SJCRH30 (cell line): ENCODE measurements around the gene SLC7A8. TPM values are rescaled to one million over a fixed set of nuclear protein-coding genes. Genes with fewer than 3 reads are reported as not detected.

Experiments
- DNase-seq, 2 experiments: peaks; one replicate each; pipeline ENCODE4 v3.0.0-alpha.2; 2015 to 2020
- H3K27ac ChIP-seq: fragments of 250-450 bp; sonication (Bioruptor Pico); 2 replicates; pipeline ENCODE4 v1.5.1; 2020; ENCODE audit warnings: mild to moderate bottlenecking, moderate library complexity
- H3K27me3 ChIP-seq: fragments of 250-450 bp; sonication (Bioruptor Pico); 2 replicates; pipeline ENCODE4 v1.5.1; 2020; ENCODE audit warnings: mild to moderate bottlenecking, moderate library complexity
- H3K36me3 ChIP-seq: fragments of 250-450 bp; sonication (Bioruptor Pico); 2 replicates; pipeline ENCODE4 v1.5.1; 2020; ENCODE audit warnings: mild to moderate bottlenecking, moderate library complexity
- H3K4me1 ChIP-seq: fragments of 250-450 bp; sonication (Bioruptor Pico); 2 replicates; pipeline ENCODE4 v1.5.1; 2020; ENCODE audit warnings: mild to moderate bottlenecking, moderate library complexity
- H3K4me3 ChIP-seq: fragments of 250-450 bp; sonication (Bioruptor Pico); 2 replicates; pipeline ENCODE4 v1.5.1; 2020; ENCODE audit warnings: mild to moderate bottlenecking, moderate library complexity
- H3K9me3 ChIP-seq: fragments of 250-450 bp; sonication (Bioruptor Pico); replicated peaks from 2 replicates; pipeline ENCODE4 v1.5.1; 2020; ENCODE audit warnings: mild to moderate bottlenecking, moderate library complexity
- total RNA-seq: library from RNA; depleted of rRNA; stranded (reverse); fragments of >200 nt; shearing (Covaris generic); gene quantifications from 2 replicates; pipeline ENCODE4 v1.2.3, GENCODE V29; 2014

SLC7A8 gene
- total RNA-seq, 1 experiment from 2014 or later: 0.04 TPM

- no peaks in the 10 kb centered on the region for H3K9me3 ChIP-seq
- peaks cover 10% of the 10 kb centered on the region; the same call in 1 of the 2 replicates for H3K4me1 ChIP-seq
- H3K4me3 ChIP-seq: no peak overlapping the region
- no peak overlapping the region for H3K27ac ChIP-seq
- H3K27me3 ChIP-seq: peaks cover 9% of the 10 kb centered on the region; the same call in 1 of the 2 replicates
- H3K36me3 ChIP-seq: no peaks in the 10 kb centered on the region
- no peak for DNase-seq
These were observed 43.6 kb downstream of the SLC7A8 start for GRCh38 chr14:23139874-23140273.

DNA sequence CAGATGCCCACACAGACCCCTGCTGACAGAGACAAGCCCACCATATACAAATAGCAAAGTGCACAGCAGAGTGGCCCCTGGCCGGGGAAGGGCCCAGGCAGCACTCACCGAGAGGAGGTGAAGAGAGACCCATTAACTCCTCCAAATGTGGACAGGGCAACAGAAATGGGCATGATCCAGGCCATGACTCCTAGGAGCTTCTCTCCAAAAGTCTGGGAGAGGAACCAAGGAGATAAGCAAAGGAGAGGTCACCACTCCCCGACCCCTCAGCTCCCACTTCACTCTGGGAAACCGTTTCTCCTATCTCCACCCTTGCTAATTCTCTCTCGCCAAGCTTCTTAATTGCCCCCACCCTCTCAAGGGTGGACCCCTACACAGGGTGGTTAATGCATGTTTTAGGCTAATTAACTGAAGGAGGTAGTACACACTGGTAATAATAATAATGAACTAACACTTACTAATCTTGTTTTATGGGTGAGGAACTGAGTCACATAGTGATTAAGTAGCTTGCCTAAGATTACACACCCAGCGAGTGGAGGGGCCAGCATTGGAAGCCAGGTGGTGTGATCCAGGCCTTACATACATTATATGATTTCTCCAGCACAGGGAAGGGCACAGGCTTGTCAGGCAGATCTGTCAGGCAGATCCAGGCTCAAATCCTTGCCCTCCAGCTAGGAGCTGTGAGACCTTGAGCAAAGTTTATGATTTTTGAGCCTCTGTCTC, 45.5 kb downstream of the SLC7A8 start:
- H3K4me3 ChIP-seq: no peak overlapping the region

GRCh38 chr14:23137192-23137812, 46.2 kb downstream of the SLC7A8 start:
- DNase-seq: no peak
- no peak overlapping the region for H3K4me3 ChIP-seq
- no peaks in the 10 kb centered on the region for H3K9me3 ChIP-seq
- H3K4me1 ChIP-seq: peaks cover 10% of the 10 kb centered on the region; the same call in 1 of the 2 replicates
- H3K36me3 ChIP-seq: no peaks in the 10 kb centered on the region
- H3K27me3 ChIP-seq: peaks cover 9% of the 10 kb centered on the region; the same call in 1 of the 2 replicates
- no peak overlapping the region for H3K27ac ChIP-seq

More for the DNA sequence above, 45.5 kb downstream of the SLC7A8 start:
- Histone ChIP-seq H3K9me3 (no peaks in the 10 kb centered on the region), H3K27me3 (peaks cover 9% of the 10 kb centered on the region; the same call in 1 of the 2 replicates), H3K27ac (no peak overlapping the region), H3K36me3 (no peaks in the 10 kb centered on the region), H3K4me1 (peaks cover 10% of the 10 kb centered on the region; the same call in 1 of the 2 replicates)
- no peak for DNase-seq

GRCh38 chr14:23136566-23137133, 46.8 kb downstream of the SLC7A8 start:
- H3K36me3 ChIP-seq: no peaks in the 10 kb centered on the region
- H3K4me3 ChIP-seq: no peak overlapping the region
- H3K9me3 ChIP-seq: no peaks in the 10 kb centered on the region
- H3K27me3 ChIP-seq: peaks cover 9% of the 10 kb centered on the region; the same call in 1 of the 2 replicates
- H3K4me1 ChIP-seq: peaks cover 5% of the 10 kb centered on the region; the same call in 1 of the 2 replicates
- no peak overlapping the region for H3K27ac ChIP-seq
- DNase-seq: no peak

GRCh38 chr14:23132970-23133369, 50.5 kb downstream of the SLC7A8 start:
- no peak overlapping the region for H3K4me3 ChIP-seq
- no peaks in the 10 kb centered on the region for H3K9me3 ChIP-seq
- DNase-seq: no peak
- H3K27me3 ChIP-seq: peaks cover 18% of the 10 kb centered on the region
- no peaks in the 10 kb centered on the region for H3K4me1 ChIP-seq
- H3K36me3 ChIP-seq: no peaks in the 10 kb centered on the region
- no peak overlapping the region for H3K27ac ChIP-seq

DNA sequence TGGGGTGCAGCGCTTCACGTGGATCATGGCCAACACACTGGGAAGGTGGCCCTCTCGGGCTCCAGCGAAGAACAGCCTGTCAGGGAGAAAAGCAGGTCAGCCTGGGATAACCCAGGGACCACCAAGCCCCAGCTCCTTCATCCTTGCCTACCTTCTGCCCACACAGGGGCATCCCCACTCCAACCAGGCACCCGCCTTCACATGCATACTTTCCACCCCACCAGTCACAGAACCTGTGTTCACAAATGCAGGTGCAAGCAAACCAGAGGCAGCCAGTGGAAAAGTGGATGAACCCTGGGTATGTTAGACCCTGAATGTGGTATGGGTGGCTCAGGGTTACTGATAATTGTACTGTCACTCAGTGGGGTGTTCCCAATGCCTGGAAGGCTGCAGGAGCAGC, 52.0 kb downstream of the SLC7A8 start:
- DNase-seq: no peak
- Histone ChIP-seq H3K9me3 (no peaks in the 10 kb centered on the region), H3K27me3 (peaks cover 28% of the 10 kb centered on the region)

DNA sequence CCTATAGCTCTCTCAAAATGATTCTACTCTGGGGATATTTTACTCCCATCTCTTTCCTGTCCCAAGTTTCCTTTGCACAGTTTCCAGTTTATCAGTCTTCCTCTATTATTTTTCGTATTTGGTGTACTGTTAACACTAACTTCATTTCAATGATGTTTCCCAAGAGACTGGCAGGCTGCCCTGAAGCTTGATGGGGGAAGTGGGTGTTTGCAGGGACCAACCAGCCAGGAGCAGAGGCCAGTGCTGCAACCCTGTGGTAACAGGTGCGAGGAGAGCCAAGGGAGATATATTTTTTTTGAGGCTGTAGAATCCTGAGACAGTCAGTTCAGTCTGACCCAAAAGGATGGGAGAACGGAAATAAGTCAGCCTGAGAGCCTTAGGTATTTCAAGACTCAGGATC, 52.6 kb downstream of the SLC7A8 start:
- H3K36me3 ChIP-seq: no peaks in the 10 kb centered on the region
- no peaks in the 10 kb centered on the region for H3K9me3 ChIP-seq
- H3K27me3 ChIP-seq: peaks cover 21% of the 10 kb centered on the region
- DNase-seq: no peak
- H3K27ac ChIP-seq: no peak overlapping the region
- no peaks in the 10 kb centered on the region for H3K4me1 ChIP-seq
- no peak overlapping the region for H3K4me3 ChIP-seq

More for the DNA sequence above, 52.0 kb downstream of the SLC7A8 start:
- Histone ChIP-seq H3K36me3 (no peaks in the 10 kb centered on the region), H3K4me1 (no peaks in the 10 kb centered on the region), H3K4me3 (no peak overlapping the region), H3K27ac (no peak overlapping the region)

DNA sequence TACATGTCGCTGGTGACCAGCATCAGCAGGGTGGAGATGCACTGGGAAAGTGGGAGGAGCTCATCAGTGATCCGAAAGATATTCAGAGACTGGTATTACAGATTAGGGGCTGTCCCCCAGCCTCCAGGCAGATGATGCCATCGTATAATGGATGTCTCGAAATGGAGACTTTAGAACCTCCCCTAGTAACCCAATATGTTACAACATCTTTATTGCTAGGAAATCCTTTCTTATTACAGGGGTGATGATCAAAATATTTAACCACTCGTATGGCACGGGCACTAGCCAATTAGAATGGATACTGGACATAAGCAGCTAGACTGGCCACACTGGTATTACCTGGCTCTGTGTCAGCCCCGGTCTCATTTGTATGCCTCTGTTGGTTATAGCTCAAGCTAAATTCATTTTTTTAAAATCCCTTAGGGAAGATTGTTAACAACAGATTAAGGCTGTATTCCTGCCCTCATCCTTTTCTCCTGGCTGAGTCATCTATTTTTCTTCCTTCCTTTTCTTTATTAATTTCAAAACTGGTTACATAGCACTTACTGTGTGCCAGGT, 53.6 kb downstream of the SLC7A8 start:
- no peak for DNase-seq
- H3K4me1 ChIP-seq: no peaks in the 10 kb centered on the region
- no peak overlapping the region for H3K27ac ChIP-seq
- H3K36me3 ChIP-seq: no peaks in the 10 kb centered on the region
- H3K9me3 ChIP-seq: no peaks in the 10 kb centered on the region
- H3K4me3 ChIP-seq: no peak overlapping the region
- H3K27me3 ChIP-seq: peaks cover 21% of the 10 kb centered on the region

DNA sequence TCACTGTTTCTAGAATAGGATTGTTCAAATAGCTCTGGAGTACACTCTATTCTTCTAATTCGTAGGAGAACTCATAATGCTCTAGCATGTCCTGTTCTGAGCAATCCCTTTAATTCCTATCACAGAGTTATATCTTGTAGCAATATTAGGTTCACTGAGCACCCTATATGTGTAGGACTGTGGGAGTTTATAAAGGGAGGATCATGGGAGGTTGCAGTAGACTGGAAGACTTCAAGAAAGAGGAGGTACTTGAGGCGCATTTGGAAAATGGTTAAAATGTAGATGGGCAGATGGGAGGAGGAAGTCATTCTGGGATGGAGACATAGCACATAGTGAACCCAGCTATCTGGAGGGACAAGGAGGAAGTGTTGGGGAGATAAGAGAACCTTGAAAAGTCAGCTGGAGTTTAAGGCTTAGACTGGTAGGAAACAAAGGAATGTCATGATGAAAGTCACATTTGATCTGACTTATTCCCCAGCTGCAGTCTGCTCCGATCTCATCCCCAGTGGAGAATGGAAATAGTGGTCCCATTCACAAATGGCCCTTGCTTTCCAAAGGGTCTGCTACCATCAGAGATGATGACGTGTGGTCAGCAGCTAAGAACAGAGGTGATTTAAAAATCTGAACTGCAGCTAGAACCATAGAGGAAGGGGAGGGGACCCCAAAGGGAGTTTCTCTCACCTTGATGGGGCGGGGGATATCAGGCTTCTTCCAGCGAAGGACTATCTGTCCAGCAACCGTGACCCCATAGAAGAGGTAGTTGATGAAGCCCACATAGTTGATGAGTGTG, 54.3 kb downstream of the SLC7A8 start:
- H3K4me1 ChIP-seq: no peaks in the 10 kb centered on the region
- H3K4me3 ChIP-seq: no peak overlapping the region
- H3K27ac ChIP-seq: no peak overlapping the region
- DNase-seq: no peak
- H3K36me3 ChIP-seq: no peaks in the 10 kb centered on the region
- peaks cover 21% of the 10 kb centered on the region for H3K27me3 ChIP-seq
- H3K9me3 ChIP-seq: no peaks in the 10 kb centered on the region

DNA sequence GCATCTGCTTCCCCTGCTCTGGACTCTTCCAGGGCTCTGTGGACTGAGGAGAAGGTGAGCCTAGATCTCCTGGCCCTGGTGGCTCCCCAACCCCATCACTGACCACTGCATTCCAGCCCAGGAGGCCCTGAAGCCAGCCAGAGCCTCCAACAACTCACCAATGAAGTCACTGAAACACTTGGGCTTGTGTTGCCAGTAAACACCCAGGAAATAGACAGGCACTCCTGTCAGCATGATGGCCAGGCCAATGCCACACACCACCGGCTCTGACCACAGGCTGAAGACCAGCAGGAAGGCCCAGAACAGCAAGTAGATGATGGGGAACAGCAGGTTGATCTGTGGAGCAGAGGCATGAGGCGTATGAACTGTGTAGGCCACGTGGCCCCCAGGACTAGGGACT, 55.6 kb downstream of the SLC7A8 start:
- no peaks in the 10 kb centered on the region for H3K9me3 ChIP-seq
- H3K27me3 ChIP-seq: peaks cover 21% of the 10 kb centered on the region
- H3K36me3 ChIP-seq: no peaks in the 10 kb centered on the region

GRCh38 chr14:23126548-23127278, 56.7 kb downstream of the SLC7A8 start:
- Histone ChIP-seq H3K27ac (no peak overlapping the region), H3K9me3 (no peaks in the 10 kb centered on the region), H3K27me3 (peaks cover 21% of the 10 kb centered on the region), H3K36me3 (no peaks in the 10 kb centered on the region), H3K4me1 (peaks cover 6% of the 10 kb centered on the region; the same call in 1 of the 2 replicates), H3K4me3 (no peak overlapping the region)
- no peak for DNase-seq

More for the DNA sequence above, 55.6 kb downstream of the SLC7A8 start:
- Histone ChIP-seq H3K27ac (no peak overlapping the region), H3K4me3 (no peak overlapping the region), H3K4me1 (peaks cover 5% of the 10 kb centered on the region; the same call in 1 of the 2 replicates)
- no peak for DNase-seq

- Histone ChIP-seq H3K27me3 (peaks cover 21% of the 10 kb centered on the region), H3K36me3 (no peaks in the 10 kb centered on the region), H3K4me3 (no peak overlapping the region), H3K27ac (no peak overlapping the region), H3K9me3 (no peaks in the 10 kb centered on the region), H3K4me1 (peaks cover 6% of the 10 kb centered on the region; the same call in 1 of the 2 replicates)
- no peak for DNase-seq
These were observed 57.4 kb downstream of the SLC7A8 start for GRCh38 chr14:23125933-23126524.

DNA sequence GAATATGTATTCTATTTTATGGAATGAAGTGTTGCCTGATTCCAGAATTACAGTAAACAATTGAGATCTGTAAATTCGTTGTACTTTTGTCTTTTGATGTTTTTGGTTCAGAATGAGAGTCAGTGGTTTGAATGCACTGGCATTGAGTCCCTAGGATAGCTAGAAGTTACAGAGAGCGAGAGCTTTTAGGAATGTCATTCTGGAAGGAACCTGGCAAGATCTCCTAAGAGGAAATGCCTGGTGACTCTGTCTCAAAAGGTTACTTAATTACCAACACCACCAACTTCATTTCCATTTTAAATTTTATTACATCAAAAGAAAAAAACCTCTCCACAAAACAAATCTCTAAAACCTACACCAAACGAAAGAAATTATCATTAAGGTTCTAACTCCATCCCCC, 58.4 kb downstream of the SLC7A8 start:
- no peak overlapping the region for H3K4me3 ChIP-seq
- DNase-seq: no peak
- H3K9me3 ChIP-seq: no peaks in the 10 kb centered on the region
- no peak overlapping the region for H3K27ac ChIP-seq
- H3K36me3 ChIP-seq: no peaks in the 10 kb centered on the region
- peaks cover 6% of the 10 kb centered on the region; the same call in 1 of the 2 replicates for H3K4me1 ChIP-seq
- peaks cover 19% of the 10 kb centered on the region for H3K27me3 ChIP-seq
